Activated CD8-positive, alpha-beta memory T cell treated with anti-CD3 and anti-CD28 coated beads for 48 hours (primary cell): ENCODE data around the gene CAPZB.

Experiments used
- DNase-seq, 3 experiments: peaks; one replicate each; pipeline ENCODE4 v3.0.0-alpha.2; 2020; ENCODE audit warnings: low read depth in 2 of 3, low spot score in 2 of 3

Gene CAPZB

DNA sequence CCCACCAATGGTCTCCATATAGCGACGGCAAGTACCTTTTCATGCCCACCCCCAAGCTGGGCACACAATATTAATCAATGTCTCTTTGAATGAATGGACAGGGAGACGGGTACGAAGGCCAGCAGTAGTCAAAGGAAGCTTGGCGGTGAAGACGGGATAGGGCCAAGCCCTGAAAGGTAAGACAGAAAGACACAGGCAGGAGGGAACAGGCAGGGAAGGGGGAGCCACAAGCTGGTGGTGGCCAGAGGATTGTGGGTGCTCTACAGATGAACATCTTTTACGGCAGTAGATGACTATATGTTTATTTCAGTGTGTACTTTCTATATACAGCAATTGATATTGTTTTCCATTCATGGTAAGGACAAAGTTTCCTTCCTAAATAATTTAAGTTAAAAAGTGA, 16.3 kb downstream of the CAPZB start:
- DNase-seq, result no peak

DNA sequence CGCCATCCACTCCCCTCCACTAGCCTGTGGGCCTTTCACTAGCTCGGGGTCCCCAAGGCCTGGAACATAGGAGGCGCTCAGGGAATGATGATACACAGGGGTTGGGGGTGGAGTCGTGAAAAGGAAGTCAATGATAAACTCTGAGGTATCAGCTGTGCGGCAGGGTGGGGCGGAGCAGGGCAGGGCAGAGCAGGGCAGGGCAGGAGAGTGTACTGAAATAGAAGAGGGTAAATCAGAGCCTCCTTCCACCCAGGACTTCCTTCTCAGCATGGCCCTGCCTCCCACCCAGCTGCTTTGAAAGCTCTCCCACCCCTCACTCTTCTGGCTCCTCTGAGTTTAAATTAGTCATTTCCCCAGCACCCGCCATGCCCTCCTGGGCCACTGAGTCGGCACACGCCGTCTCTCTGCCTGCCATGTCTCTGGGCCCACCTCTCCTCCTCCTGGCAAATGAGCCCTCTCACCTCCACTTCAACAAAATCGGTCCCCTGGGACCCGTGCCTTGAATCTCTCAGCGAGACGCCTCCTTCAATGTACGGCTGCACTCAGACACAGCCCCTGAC, 16.9 kb downstream of the CAPZB start:
- no peak for DNase-seq

DNA sequence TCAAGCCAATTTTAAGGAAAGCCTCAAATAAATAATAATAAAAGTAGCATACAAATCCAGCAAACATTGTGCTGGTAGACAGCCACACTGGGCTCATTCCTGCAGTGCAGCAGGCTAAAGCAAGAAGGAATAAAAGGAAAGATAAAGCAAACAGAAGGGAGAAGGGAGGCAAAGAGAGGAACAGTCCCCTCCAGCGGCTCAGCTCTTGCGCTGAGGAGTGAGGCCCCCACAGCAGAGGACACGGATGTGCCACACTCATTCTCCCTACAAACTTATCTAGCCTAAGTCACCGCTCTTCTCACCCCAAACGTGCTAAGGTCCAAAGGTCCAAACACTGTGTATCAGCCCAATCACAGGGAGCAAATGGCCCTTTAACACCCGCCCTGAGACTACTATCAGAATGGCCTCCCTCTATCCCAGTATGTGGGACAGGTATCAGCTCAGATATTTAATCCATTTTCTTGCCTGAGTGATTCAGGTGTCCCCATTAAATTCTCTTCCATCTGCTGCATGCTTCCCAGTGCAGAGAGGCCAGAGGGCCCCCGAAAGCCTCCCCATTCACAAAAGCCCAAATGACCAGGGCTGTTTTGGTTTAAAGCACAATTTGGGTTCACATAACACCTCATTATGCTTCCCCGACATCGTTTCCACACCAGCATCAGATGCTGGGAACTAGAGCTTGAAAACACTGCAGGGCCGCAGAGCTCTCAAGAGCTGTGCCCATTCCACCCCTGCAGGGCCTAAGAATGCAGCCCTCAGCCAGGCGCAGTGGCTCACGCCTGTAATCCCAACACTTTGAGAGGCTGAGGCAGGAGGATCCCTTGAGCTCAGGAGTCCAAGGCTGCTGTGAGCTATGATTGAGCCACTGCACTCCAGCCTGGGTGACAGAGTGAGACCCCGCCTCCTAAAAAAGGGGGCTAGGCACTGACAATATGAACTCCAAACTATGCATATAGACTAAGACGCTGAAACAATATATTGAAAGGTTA, 17.8 kb downstream of the CAPZB start:
- DNase-seq, result no peak

DNA sequence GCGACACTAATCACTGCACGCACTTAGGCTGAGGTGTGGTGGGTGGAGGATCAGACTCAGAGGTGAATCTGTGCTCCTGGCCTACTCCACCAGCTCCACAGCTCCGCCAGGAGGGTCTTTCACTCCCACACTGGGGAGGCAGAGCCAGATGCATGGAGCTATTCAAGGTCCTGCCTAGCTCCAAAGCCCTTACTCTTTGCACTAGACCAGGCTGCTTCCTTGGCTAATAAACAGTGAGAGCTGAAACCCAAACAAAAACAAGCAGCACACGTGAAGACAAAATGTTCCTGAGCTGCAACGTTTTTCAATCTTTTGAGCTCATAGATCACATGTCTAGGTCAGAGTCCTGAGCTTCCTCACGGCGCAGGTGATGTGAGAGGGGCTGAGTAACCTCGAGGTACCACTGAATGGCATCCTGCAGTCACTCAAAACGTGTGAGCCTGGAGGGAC, 19.2 kb downstream of the CAPZB start:
- no peak for DNase-seq

DNA sequence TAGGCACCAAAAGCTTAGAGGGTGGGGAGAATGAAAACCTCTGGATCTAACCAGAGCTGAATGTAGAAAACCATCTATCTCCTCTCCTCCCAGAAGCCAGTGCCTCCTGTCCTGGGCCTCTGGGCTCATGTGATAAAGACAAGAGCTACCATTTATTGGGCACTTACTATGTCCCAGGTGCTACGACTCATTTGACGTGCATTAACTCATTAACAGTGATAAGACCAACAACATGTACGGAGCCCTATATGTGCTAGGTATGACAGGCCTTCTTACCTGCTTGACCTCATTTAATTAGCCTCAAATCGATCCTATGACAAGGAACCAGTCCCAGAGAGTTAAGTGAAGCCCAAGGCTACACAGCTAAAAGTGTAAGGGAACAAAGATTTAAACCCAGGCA, 19.7 kb downstream of the CAPZB start:
- DNase-seq, result no peak

DNA sequence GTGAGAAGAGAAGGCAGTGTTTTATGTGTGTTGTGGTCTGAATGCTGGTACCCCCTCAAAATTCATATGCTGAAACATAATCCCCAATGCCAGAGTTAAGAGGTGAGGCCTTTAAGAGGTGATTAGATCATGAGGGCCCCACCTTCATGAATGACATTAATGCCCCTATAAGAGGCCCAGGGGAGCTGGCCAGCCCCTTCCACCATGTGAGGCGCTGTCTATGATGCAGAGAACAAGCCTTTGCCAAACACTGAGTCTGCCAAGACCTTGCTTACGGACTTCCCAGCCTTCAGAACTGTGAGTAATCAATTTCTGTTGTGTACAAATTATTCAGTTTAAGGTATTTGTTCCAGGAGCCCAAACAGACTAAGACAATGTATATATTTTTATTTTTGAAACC, 20.2 kb downstream of the CAPZB start:
- no peak for DNase-seq

DNA sequence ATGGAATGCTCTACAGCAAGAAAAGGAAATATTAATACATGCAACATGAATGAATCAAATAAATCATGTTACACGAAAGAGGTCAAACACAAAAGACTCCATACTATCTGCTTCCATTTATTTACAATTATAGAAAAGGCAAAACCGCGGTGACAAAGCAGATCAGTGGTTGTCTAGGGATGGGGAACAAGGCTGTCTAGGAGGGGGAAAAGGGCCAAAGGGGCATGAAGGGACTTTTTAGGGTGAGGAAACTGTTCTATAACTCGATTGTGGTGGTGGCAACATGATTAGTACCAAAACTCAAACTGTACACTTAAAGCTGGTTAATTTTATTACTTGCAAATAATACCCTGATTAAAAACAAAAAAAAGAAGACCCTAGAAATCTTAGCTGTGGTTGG, 20.6 kb downstream of the CAPZB start:
- no peak for DNase-seq

DNA sequence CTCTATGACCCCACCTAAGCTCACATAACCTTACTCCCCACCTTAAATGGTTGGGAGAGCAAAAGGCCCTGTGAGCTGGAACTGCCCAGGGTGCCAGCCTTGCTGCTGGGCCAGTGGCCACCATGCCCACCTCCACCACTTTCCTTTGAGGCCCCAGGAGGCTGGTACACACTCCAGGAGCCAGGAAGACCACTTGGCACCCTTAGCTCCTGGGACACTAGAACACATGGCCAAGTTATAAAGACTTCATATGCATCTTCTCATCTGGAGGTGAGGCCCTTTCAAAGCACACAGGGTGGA, 21.9 kb downstream of the CAPZB start:
- DNase-seq, result no peak

DNA sequence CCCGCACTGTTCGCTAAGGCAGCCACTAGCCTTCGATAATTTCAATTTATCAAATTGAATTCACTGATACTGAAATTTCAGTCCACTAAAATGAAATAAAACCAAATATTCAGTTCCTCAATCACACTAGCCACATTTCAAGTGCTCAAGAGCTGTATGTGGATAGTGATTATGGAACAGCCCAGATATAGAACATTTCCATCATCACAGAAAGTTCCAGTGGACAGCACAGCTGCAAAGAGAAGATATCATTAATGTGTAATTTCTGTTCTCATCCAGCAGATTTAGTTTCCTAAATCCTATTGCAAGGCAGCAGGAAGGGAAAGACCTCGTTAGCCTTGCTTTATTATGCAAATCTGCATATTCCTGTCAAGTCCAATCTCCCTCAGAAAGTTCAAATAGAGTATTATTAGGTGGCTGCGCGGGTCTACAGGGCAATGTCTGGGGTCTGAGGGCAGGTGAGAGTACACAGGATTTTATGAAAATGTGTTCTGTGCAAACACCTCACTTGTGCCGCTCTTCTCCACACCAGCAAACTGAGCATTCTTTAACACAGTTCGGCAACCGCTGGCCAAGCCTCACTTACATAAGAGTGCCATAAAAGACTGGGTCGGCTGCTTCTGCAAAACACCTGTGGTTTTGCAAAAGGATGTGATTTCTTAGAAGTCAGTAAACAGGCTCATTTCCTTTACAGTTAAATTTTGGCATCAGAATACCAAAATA, 22.4 kb downstream of the CAPZB start:
- no peak for DNase-seq

DNA sequence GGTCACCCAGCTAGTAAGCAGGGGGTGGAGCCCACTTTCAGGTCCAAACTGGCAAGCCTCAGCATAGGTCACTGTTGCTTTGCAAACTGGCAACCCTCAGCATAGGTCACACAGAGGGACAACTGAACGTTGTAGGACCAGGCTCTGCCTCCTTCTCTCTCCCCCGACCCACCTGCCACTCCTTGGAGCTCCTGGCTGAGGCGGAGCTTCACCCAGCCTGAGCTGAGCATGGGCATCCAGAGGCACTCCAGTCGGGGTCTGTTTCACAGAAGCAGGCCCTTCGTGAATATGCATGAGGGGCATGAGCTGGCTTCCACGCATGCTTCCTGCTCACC, 24.2 kb downstream of the CAPZB start:
- DNase-seq, result no peak

DNA sequence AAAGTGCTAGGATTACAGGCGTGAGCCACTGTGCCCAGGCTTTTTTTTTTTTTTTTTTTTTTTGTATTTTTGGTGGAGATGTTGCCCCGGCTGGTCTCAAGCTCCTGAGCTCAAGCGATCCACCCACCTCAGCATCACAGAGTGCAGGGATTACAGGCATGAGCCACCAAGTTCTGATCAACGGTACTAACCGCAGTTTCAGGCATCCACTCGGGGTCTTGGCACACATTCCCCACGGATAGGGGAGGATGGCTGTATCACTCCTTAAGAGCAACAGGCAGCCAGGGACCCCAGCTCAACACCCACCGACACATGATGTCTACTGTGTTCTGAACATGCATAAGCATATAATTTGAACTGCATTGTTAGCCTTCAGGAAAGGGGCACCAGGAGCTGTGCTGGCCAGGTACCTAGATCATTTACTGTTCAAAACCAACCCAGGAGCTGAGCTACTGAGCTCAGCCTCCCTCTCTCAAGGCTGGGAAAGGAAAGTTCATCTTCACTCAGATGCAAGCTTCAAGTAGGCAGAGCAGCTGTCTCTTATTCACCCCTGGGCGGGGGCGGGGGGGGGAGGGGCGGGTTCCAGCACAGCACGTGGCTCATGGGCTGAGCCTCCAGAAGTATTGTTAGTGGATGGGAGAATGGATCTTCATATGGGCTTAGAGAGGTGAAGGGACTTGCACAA, 24.7 kb downstream of the CAPZB start:
- no peak for DNase-seq

DNA sequence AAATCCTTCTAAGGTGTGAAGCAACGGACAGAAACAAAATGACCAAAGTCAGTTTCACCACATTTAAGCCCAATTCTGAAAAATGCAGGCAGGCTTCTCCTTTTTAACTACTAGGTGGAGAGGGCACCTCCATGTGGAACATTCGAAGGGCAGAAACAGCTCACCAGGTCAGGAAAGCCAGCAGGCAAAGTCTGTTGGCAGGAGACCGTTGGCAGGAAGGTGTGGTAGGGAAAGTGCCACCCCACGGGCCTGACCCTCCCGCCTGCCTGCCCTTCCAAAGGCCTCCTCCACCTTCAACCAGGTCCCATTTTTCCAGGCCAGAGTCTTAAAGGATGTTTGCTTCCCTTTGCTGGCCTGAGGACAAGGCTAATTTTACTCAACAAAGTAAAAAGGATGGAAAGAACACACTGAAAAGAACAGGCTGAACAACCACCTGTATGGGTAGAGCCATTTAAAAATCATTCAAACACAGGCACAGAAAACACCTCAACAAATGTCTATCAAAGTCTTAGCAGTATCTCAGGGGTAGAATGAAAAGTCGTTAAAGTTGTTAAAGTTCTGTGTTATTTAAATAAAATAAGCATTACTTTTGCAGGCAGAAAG, 26.4 kb downstream of the CAPZB start:
- DNase-seq, result no peak

DNA sequence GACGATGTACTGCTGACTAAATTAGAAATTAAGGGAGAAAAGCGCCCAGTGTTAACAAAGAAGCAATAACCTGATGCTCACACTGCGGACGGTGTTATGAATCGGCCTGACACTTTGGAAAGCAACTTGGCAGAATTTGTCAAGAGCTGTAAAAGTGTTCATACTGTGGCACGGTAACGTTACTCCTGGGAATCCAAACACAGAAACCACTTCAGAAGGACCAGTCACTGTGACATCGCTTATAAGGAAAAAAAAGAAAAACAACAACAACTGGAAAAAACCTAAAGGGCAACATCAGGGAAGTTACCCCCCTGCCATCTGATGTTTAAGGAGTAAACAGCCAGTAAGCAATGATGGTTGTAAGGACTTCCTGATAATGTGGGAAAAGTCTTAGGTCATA, 27.7 kb downstream of the CAPZB start:
- DNase-seq, result no peak

DNA sequence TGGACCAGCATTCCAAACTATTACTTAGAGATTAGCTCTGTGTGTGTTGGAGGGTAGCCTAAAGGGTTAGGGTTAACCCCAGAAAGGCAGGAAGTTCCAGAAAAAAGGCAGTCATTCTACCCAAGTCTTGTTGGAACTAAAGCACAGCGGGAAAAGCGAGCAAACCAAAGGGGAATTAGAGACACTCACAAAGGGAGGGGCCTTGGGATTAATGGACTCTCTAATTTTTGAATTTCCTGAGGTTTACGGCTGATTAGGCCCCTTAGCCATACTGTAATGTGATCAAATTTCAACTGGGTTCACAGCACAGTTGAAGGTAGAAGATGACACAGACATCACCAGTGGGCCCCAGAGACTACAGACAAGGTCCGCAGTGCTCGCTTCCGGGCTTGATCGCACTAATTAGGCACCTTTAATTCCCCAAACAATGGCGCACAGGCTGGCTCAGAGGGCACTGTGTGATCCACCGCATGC, 28.3 kb downstream of the CAPZB start:
- no peak for DNase-seq

DNA sequence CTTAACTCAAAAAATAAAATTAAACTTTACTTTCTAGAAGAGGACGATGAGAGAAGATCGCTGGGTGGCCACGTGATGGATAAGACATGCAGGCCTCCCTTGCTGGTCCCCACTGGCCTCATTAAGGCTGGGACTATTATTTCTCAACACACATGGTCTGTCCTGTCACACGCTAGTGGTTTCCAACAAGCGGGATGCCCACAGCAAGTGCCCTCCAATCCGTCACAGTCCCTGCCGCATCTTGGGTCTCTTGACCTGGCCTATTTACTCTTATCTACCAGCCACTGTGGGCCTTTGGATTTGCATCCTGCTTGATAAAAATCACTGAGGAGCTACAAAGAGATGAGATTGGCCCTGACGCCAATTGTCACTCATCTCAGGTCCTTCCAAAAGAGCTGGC, 30.0 kb downstream of the CAPZB start:
- DNase-seq, result no peak

DNA sequence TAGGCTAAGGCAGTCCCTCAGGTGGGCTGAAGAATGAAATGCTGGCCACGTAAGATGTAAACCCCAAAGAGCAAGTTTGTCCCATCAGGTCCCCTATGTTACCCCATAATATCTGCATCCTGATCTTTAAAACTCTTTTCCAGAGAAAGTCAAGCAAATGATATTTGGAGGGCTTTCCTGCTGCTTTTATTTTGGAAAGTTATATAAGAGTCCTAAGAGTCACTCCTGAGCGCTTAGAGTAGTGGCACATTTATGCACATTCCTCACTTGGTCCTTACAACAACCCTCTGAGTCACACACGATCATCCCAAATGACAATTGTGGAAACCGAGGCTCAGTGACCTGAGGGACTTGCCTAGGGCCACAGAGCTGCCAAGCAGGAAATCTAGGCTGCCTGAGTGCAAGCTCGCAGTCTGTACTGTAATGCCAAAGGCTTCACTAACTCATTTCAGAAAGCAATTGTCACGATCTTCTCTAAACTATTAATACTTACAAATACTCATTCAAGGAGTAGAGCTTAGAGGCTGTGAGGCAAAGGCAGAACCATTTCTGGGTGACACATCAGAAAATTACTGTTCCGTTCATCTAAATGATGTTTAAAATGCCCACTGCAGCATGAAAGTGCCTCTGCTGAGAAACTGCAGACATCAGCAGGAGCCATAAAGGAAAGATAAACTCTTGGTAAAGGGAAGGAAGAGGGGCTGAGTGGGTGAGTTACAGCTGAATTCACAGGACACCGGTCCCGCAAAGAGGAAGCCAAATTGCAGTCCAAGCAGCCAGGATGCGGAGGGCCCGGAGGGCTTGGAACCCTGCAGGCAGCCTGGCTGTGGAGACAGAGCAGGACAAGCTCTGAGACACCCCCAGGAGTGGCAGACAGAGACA, 30.8 kb downstream of the CAPZB start:
- DNase-seq, result no peak

DNA sequence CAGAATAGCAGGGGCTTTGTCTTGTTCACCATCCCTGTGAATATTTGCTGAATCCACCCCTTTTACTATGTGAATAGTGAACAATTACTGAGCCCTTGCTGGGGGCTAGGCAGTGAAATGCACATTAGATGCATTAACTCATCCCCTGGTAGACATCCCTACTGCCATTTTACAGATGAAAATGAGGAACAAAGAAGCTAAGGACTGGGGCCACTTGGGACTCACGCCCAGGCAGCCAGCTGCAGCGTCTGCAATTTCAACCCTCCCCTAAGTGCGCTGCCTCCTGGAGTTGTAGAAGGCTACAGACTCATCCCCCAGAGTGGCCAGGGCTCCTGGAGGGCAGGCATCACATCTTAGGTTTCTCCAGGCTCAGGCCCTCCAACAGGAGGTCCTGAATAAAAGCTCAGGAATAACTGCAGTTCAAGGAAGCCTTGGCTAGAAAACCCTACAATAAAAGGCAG, 31.6 kb downstream of the CAPZB start:
- DNase-seq, result no peak

DNA sequence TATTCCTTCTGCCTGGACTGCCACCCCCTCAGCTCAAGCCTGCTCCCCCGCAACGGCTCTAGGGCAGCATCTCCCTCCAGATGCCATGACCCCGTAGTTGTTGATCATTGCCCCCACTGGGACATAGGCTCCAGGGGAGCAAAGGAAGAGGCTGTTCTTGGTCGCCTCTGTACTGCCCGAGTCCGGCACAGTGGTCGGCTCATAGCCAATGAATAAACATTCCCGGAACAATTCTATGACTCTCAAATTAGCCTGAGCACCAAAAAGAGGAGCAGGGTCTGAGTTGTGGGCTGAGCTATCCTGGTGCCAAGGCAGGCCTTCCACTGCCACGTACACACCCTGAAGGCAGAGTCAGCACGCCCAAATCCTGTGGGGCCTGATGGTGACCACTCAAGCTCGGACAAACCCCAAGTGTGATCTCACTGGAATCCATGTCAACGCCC, 33.1 kb downstream of the CAPZB start:
- DNase-seq, result no peak

DNA sequence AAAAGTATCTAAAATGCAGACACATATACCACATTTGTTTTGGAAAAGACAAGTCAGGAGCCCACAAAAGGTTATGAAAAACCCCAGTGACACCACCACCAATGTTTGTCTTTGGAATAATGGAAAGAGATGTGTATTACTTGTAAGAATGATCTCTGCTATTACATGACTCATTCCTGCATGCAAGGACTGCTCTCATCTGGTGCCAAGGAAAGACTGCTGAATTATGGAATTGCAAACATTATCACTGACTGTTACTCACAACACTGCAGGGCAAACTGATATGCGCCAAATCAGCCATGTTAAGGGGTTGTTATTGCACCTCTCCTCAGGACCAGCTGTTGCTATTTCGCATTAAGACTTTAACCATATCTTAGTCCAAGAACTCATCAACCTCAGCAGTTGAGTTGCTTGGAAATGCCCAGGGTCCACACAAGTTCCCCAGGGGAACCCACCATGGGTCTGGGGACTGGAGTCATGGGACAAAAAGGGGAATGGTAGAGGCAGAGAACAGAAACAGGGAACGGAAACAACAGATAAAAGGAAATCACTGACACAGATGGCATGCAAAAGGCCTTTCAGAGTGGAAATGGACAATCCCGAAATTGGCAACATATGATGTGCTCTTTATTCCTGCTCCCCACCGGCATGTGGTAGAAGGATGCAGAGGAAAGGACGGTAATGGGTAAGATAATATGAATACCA, 34.4 kb downstream of the CAPZB start:
- no peak for DNase-seq
